Measurements from ENCODE around the gene PAX3. TPM values are rescaled to one million over a fixed set of nuclear protein-coding genes. Genes with fewer than 3 reads are reported as not detected.

Gene PAX3
- total RNA-seq, 1 donor from 2014 or later = not detected

GRCh38 chr2:222287862-222288479 is 10.8 kb downstream of the PAX3 start:
- no peak for ATAC-seq
- no peak for DNase-seq
- intact Hi-C loops (cut with micrococcal nuclease) = no loop called here

- no peak for DNase-seq
- intact Hi-C loops (cut with micrococcal nuclease) = no loop called here
- no peak for ATAC-seq
These were observed 14.3 kb downstream of the PAX3 start for GRCh38 chr2:222284466-222284865.

GRCh38 chr2:222283634-222284033 is 15.2 kb downstream of the PAX3 start:
- ATAC-seq (no peak), DNase-seq (no peak)
- intact Hi-C loops (cut with micrococcal nuclease) = no loop called here

- intact Hi-C loops (cut with micrococcal nuclease) = no loop called here
- DNase-seq = no peak
- no peak for ATAC-seq
These were observed 17.3 kb downstream of the PAX3 start for GRCh38 chr2:222281506-222281905.

GRCh38 chr2:222280795-222281194 is 18.0 kb downstream of the PAX3 start:
- DNase-seq (no peak), ATAC-seq (no peak)
- intact Hi-C loops (cut with micrococcal nuclease) = no loop called here

- DNase-seq (no peak), ATAC-seq (no peak)
- intact Hi-C loops (cut with micrococcal nuclease) = no loop called here
These were observed 26.3 kb downstream of the PAX3 start for GRCh38 chr2:222272446-222273015.

- intact Hi-C loops (cut with micrococcal nuclease) = no loop called here
- no peak for DNase-seq
- ATAC-seq = no peak
These were observed 26.9 kb downstream of the PAX3 start for GRCh38 chr2:222271854-222272253.

- no peak for ATAC-seq
- intact Hi-C loops (cut with micrococcal nuclease) = no loop called here
- DNase-seq = no peak
These were observed 28.4 kb downstream of the PAX3 start for GRCh38 chr2:222270396-222270795.

- no peak for ATAC-seq
- intact Hi-C loops (cut with micrococcal nuclease) = no loop called here
These were observed 29.7 kb downstream of the PAX3 start for GRCh38 chr2:222269132-222269531.

GRCh38 chr2:222268311-222268990 is 30.3 kb downstream of the PAX3 start:
- intact Hi-C loops (cut with micrococcal nuclease) = no loop called here
- ATAC-seq = no peak

More at GRCh38 chr2:222269132-222269531, 29.7 kb downstream of the PAX3 start:
- no peak for DNase-seq

GRCh38 chr2:222264791-222265320 is 33.9 kb downstream of the PAX3 start:
- ATAC-seq (no peak), DNase-seq (no peak)
- intact Hi-C loops (cut with micrococcal nuclease) = no loop called here

More at GRCh38 chr2:222268311-222268990, 30.3 kb downstream of the PAX3 start:
- no peak for DNase-seq

- no peak for DNase-seq
- no peak for ATAC-seq
- intact Hi-C loops (cut with micrococcal nuclease) = no loop called here
These were observed 37.3 kb downstream of the PAX3 start for GRCh38 chr2:222261504-222261903.

GRCh38 chr2:222257645-222258044 is 41.2 kb downstream of the PAX3 start:
- no peak for ATAC-seq
- intact Hi-C loops (cut with micrococcal nuclease) = no loop called here
- DNase-seq = no peak

- intact Hi-C loops (cut with micrococcal nuclease) = no loop called here
- ATAC-seq (no peak), DNase-seq (no peak)
These were observed 42.5 kb downstream of the PAX3 start for GRCh38 chr2:222256250-222256649.

- intact Hi-C loops (cut with micrococcal nuclease) = no loop called here
- ATAC-seq (no peak), DNase-seq (no peak)
These were observed 43.7 kb downstream of the PAX3 start for GRCh38 chr2:222255090-222255489.

GRCh38 chr2:222250313-222250712 is 48.5 kb downstream of the PAX3 start:
- intact Hi-C loops (cut with micrococcal nuclease) = no loop called here
- ATAC-seq = no peak

GRCh38 chr2:222249444-222249843 is 49.4 kb downstream of the PAX3 start:
- ATAC-seq = no peak
- DNase-seq = no peak
- intact Hi-C loops (cut with micrococcal nuclease) = no loop called here

More at GRCh38 chr2:222250313-222250712, 48.5 kb downstream of the PAX3 start:
- no peak for DNase-seq

GRCh38 chr2:222248818-222249217 is 50.0 kb downstream of the PAX3 start:
- ATAC-seq (no peak), DNase-seq (no peak)
- intact Hi-C loops (cut with micrococcal nuclease) = no loop called here

- ATAC-seq = no peak
- no peak for DNase-seq
- intact Hi-C loops (cut with micrococcal nuclease) = no loop called here
These were observed 50.5 kb downstream of the PAX3 start for GRCh38 chr2:222248256-222248655.

- no peak for DNase-seq
- intact Hi-C loops (cut with micrococcal nuclease) = no loop called here
- no peak for ATAC-seq
These were observed 56.3 kb downstream of the PAX3 start for GRCh38 chr2:222242532-222242931.
